ENCODE data around the gene ATL1.

DNA sequence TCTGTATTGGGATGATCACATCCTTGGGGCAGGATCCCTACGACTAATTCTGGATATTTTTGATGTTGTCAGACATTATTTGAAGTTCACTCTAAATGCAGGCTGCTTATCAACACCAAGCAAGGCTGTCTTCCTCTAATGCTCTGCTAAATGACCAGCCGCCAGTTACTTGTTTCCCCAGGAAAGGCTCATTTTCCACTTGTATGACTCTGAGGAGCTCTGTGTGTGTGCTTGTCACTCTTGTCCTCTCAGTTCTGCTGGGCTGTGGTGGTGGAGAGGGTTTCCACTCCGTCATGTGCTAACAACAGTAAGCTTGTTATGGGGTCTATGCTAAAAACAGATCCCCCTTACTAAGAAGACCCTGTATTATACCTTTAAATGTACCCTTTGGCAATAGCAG, 42.1 kb downstream of the ATL1 start:
- TF ChIP-seq POLR2A (IDR thresholded peaks at IDR 0.05; ENCODE audit: low read length) (no peak), GATA1 (IDR thresholded peaks at IDR 0.05; ENCODE audit: low read depth, low read length) (no peak)
